ENCODE measurements around the gene CREB5.

CREB5 gene

DNA sequence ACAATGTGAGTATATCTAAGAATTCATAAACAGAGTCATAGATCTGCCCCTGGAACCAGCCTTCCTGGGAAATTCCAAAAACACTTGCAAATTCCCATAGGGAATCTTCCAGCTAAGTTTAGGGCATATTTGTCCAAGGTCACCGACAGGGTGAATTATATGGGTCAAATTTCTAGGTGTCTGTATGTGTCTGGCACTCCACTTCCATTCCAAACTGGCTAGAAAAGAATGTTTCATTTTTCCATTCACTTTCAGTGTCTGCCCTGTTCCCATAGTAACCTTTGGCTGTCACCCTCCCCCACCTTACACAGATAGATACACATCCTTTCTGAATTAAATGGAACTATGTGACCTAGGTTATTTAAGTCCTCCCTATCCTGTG lies 230.9 kb downstream of the CREB5 start:
- no peak overlapping the region for H3K9ac ChIP-seq (ENCODE audit: low read depth in 1 of 2, low read length in 2 of 2)
- no peaks in the 10 kb centered on the region for H3K36me3 ChIP-seq (ENCODE audit: control insufficient read depth in 1 of 2, insufficient read depth in 2 of 2, low read length in 2 of 2)
- H3K27ac ChIP-seq (ENCODE audit: low read depth, low read length) = no peak overlapping the region
- no peaks in the 10 kb centered on the region for H3K27me3 ChIP-seq (ENCODE audit: control insufficient read depth in 1 of 2, insufficient read depth in 2 of 2, low read length in 2 of 2)
- H3K4me1 ChIP-seq (ENCODE audit: control insufficient read depth in 1 of 2, insufficient read depth in 2 of 2, low read length in 2 of 2) = no peaks in the 10 kb centered on the region
- no peak overlapping the region for H3K4me3 ChIP-seq (ENCODE audit: low read depth in 1 of 2, low read length in 2 of 2)
- H3K9me3 ChIP-seq (ENCODE audit: control insufficient read depth in 1 of 2, low read length in 2 of 2) = no peaks in the 10 kb centered on the region

DNA sequence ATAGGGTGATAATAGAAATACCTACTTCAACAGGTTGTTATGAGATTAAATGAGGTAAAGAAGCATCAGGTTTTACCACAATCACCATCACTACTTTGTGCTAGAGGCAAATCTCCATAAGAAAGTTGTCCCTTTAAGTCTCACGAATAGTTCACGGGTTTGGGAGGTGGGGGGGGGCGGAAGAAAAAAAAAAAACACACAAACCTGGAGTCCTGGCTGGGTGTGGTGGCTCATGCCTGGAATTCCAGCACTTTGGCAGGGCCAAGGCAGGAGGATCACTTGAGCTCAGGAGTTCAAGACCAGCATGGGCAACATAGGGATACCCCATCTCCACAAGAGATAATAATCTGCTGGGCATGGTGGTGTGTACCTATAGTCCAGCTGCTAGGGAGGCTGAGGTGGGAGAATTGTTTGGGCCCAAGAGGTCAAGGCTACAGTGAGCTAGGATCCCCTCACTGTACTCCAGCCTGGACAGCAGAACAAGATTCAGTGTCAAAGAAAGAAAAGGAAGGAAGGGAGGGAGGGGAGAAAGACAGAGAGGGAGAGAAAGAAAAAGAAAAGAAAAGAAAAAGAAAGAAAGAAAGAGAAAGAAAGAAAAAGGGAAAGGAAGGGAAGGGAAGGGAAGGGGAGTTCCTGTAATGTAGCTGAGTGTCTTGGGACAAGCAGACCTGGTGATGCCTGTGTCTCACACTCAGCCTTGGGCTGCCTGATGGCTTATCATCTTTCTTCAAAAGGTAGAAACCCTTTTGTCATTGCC lies 231.4 kb downstream of the CREB5 start:
- Histone ChIP-seq H3K4me1 (ENCODE audit: control insufficient read depth in 1 of 2, insufficient read depth in 2 of 2, low read length in 2 of 2) (no peaks in the 10 kb centered on the region), H3K4me3 (ENCODE audit: low read depth in 1 of 2, low read length in 2 of 2) (no peak overlapping the region), H3K9ac (ENCODE audit: low read depth in 1 of 2, low read length in 2 of 2) (no peak overlapping the region), H3K9me3 (ENCODE audit: control insufficient read depth in 1 of 2, low read length in 2 of 2) (no peaks in the 10 kb centered on the region), H3K27ac (ENCODE audit: low read depth, low read length) (no peak overlapping the region), H3K36me3 (ENCODE audit: control insufficient read depth in 1 of 2, insufficient read depth in 2 of 2, low read length in 2 of 2) (no peaks in the 10 kb centered on the region), H3K27me3 (ENCODE audit: control insufficient read depth in 1 of 2, insufficient read depth in 2 of 2, low read length in 2 of 2) (no peaks in the 10 kb centered on the region)

DNA sequence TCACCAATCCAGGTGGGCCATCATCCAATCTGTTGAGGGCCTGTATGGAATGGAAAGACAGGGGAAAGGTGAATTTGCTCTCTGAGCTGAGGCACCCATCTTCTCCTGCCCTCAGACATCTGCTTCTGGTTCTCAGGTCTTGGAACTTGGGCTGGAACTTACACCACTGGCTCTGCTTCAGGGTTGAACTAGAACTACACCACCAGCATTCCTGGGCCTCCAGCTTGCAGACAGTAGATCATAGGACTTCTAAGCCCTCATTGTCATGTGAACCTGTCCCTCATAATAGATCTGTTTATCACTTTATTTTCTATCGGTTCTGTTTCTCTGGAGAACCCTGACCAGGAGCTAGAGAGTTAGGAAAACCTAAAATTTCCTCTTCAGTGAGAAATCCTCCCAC lies 233.5 kb downstream of the CREB5 start:
- H3K27me3 ChIP-seq (ENCODE audit: control insufficient read depth in 1 of 2, insufficient read depth in 2 of 2, low read length in 2 of 2) = no peaks in the 10 kb centered on the region
- H3K9ac ChIP-seq (ENCODE audit: low read depth in 1 of 2, low read length in 2 of 2) = no peak overlapping the region
- H3K4me3 ChIP-seq (ENCODE audit: low read depth in 1 of 2, low read length in 2 of 2) = no peak overlapping the region
- no peaks in the 10 kb centered on the region for H3K36me3 ChIP-seq (ENCODE audit: control insufficient read depth in 1 of 2, insufficient read depth in 2 of 2, low read length in 2 of 2)
- H3K9me3 ChIP-seq (ENCODE audit: control insufficient read depth in 1 of 2, low read length in 2 of 2) = no peaks in the 10 kb centered on the region
- H3K4me1 ChIP-seq (ENCODE audit: control insufficient read depth in 1 of 2, insufficient read depth in 2 of 2, low read length in 2 of 2) = no peaks in the 10 kb centered on the region
- no peak overlapping the region for H3K27ac ChIP-seq (ENCODE audit: low read depth, low read length)

DNA sequence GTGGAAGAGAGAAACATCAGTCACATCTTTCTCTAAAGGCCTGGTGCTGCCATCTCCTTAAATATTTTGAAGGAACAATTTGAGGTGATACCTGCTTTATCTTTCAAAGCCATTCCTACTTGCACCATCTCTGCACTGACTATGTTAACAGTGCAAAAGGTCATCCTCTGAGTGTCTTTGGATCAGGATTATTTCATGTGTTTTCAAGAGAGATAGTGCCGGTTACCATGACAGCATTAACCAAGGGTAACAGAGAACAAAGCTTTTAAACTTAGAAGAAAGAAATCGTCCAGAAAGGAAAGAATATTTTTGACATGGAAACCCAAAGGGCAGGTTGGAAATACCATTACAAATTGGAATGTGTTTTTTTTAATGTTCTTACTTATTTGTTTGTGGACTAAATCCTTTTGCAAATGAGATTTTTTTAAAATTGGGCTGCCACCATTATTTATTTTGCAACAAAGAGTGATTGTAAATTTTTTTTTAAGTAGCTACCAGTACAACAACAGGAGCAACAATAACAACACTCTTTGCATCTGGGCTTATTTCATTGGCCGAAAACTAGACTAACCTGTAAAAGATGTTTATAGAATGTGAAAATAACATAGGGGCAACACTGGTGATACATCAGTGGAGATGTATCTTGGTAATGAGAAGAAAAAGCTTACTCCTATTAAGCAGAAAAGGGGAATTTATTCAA lies 234.2 kb downstream of the CREB5 start:
- no peak overlapping the region for H3K27ac ChIP-seq (ENCODE audit: low read depth, low read length)
- H3K4me3 ChIP-seq (ENCODE audit: low read depth in 1 of 2, low read length in 2 of 2) = no peak overlapping the region
- H3K4me1 ChIP-seq (ENCODE audit: control insufficient read depth in 1 of 2, insufficient read depth in 2 of 2, low read length in 2 of 2) = no peaks in the 10 kb centered on the region
- H3K36me3 ChIP-seq (ENCODE audit: control insufficient read depth in 1 of 2, insufficient read depth in 2 of 2, low read length in 2 of 2) = no peaks in the 10 kb centered on the region
- H3K9me3 ChIP-seq (ENCODE audit: control insufficient read depth in 1 of 2, low read length in 2 of 2) = no peaks in the 10 kb centered on the region
- H3K9ac ChIP-seq (ENCODE audit: low read depth in 1 of 2, low read length in 2 of 2) = no peak overlapping the region
- no peaks in the 10 kb centered on the region for H3K27me3 ChIP-seq (ENCODE audit: control insufficient read depth in 1 of 2, insufficient read depth in 2 of 2, low read length in 2 of 2)

DNA sequence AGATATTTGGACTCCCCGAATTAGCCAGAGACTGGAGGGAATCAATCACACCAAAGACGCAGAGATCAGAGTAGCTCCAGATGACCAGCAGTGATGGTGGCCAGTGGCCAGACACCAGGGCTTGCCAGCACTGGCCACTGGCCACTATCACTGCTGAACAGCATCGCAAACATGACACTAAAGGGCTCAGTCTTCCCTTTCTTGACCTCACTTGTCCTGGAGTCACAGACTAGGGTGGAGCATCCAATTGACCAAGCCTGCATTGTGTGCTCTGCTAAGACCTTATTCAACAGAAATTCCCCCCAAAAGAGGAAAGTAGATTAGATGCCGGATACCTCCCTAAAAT lies 234.7 kb downstream of the CREB5 start:
- Histone ChIP-seq H3K4me3 (ENCODE audit: low read depth in 1 of 2, low read length in 2 of 2) (no peak overlapping the region), H3K27ac (ENCODE audit: low read depth, low read length) (no peak overlapping the region)

DNA sequence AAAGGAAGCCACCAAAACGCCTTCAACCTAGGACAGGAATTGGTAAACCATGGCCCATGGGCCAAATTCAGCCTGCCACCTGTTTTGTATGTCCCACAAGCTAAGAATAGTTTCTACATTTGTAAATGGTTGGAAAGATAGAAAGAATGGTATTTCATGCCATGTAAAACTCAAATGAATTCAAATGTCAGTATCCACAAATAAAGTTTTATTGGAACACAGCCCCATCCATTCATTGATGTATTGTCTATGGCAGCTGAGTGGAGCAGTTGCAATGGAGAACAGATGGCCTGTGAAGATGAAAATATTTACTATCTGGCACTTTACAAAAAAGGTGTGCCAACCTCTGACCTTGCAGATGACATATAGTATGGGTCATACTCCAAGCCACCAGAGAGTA lies 236.9 kb downstream of the CREB5 start:
- Histone ChIP-seq H3K27ac (ENCODE audit: low read depth, low read length) (no peak overlapping the region), H3K4me1 (ENCODE audit: control insufficient read depth in 1 of 2, insufficient read depth in 2 of 2, low read length in 2 of 2) (no peaks in the 10 kb centered on the region), H3K36me3 (ENCODE audit: control insufficient read depth in 1 of 2, insufficient read depth in 2 of 2, low read length in 2 of 2) (no peaks in the 10 kb centered on the region), H3K9me3 (ENCODE audit: control insufficient read depth in 1 of 2, low read length in 2 of 2) (no peaks in the 10 kb centered on the region), H3K9ac (ENCODE audit: low read depth in 1 of 2, low read length in 2 of 2) (no peak overlapping the region), H3K27me3 (ENCODE audit: control insufficient read depth in 1 of 2, insufficient read depth in 2 of 2, low read length in 2 of 2) (no peaks in the 10 kb centered on the region), H3K4me3 (ENCODE audit: low read depth in 1 of 2, low read length in 2 of 2) (no peak overlapping the region)

More for the DNA sequence above, 234.7 kb downstream of the CREB5 start:
- no peaks in the 10 kb centered on the region for H3K36me3 ChIP-seq (ENCODE audit: control insufficient read depth in 1 of 2, insufficient read depth in 2 of 2, low read length in 2 of 2)
- no peaks in the 10 kb centered on the region for H3K4me1 ChIP-seq (ENCODE audit: control insufficient read depth in 1 of 2, insufficient read depth in 2 of 2, low read length in 2 of 2)
- H3K9ac ChIP-seq (ENCODE audit: low read depth in 1 of 2, low read length in 2 of 2) = no peak overlapping the region
- no peaks in the 10 kb centered on the region for H3K27me3 ChIP-seq (ENCODE audit: control insufficient read depth in 1 of 2, insufficient read depth in 2 of 2, low read length in 2 of 2)
- no peaks in the 10 kb centered on the region for H3K9me3 ChIP-seq (ENCODE audit: control insufficient read depth in 1 of 2, low read length in 2 of 2)

DNA sequence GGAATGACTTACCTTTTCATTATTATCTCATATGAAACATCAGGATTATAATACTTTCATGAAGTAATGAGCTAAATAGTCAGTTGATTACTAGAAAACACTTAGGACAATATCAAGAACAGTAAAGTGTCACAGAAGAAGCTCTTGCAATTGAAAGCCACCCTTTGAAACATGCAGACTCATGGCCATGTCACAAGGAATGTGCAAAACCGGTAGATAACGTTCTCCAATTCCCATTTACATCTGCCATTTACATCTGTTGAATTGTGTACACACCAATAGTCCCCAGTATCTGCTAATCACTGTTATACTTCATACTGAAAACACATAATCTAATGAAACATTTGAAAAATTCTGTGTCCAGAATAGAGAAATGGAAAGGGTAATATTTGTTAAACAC lies 237.5 kb downstream of the CREB5 start:
- no peak overlapping the region for H3K4me3 ChIP-seq (ENCODE audit: low read depth in 1 of 2, low read length in 2 of 2)
- H3K9me3 ChIP-seq (ENCODE audit: control insufficient read depth in 1 of 2, low read length in 2 of 2) = no peaks in the 10 kb centered on the region
- H3K27ac ChIP-seq (ENCODE audit: low read depth, low read length) = no peak overlapping the region
- H3K27me3 ChIP-seq (ENCODE audit: control insufficient read depth in 1 of 2, insufficient read depth in 2 of 2, low read length in 2 of 2) = no peaks in the 10 kb centered on the region
- H3K9ac ChIP-seq (ENCODE audit: low read depth in 1 of 2, low read length in 2 of 2) = no peak overlapping the region
- no peaks in the 10 kb centered on the region for H3K36me3 ChIP-seq (ENCODE audit: control insufficient read depth in 1 of 2, insufficient read depth in 2 of 2, low read length in 2 of 2)
- H3K4me1 ChIP-seq (ENCODE audit: control insufficient read depth in 1 of 2, insufficient read depth in 2 of 2, low read length in 2 of 2) = no peaks in the 10 kb centered on the region

DNA sequence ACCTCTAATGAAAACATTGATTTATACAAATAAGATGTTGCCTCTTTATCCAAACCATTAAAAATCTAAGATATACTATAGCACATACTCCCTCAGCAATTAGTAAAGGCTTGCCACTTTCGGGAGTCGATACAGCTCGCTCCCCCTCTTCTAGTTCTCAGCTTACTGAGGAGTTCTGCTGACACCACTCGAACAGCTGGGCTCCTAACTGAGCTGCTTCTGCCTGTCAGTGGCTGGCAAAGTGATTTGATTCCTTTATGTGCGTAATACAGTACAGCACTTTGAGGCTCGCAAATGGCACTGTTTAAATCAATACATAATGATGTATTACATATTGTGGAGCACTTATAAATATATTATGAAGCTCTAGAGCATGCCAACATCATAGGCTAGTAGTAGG lies 241.8 kb downstream of the CREB5 start:
- no peaks in the 10 kb centered on the region for H3K36me3 ChIP-seq (ENCODE audit: control insufficient read depth in 1 of 2, insufficient read depth in 2 of 2, low read length in 2 of 2)
- no peak overlapping the region for H3K9ac ChIP-seq (ENCODE audit: low read depth in 1 of 2, low read length in 2 of 2)
- no peaks in the 10 kb centered on the region for H3K9me3 ChIP-seq (ENCODE audit: control insufficient read depth in 1 of 2, low read length in 2 of 2)
- H3K27me3 ChIP-seq (ENCODE audit: control insufficient read depth in 1 of 2, insufficient read depth in 2 of 2, low read length in 2 of 2) = no peaks in the 10 kb centered on the region
- H3K27ac ChIP-seq (ENCODE audit: low read depth, low read length) = no peak overlapping the region
- H3K4me1 ChIP-seq (ENCODE audit: control insufficient read depth in 1 of 2, insufficient read depth in 2 of 2, low read length in 2 of 2) = no peaks in the 10 kb centered on the region
- no peak overlapping the region for H3K4me3 ChIP-seq (ENCODE audit: low read depth in 1 of 2, low read length in 2 of 2)

DNA sequence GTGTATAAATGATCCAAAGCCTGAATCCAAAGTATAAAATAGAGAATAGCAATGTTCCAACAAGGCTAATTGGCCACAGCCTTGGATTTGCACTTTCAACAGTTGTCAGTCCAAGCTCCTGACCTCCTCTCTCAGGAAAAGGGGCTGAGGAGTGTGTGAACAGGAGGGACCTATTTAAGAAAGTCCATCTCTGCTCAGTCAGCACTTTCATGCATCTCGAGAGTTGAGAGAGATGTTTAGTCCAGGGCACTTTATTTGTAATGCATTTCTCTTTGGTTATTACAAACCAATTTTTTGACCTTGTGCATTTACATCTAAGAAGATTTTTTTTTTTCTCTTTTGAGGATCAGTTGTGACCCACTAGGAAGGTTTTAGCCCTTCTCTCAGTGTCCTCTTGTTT lies 244.2 kb downstream of the CREB5 start:
- Histone ChIP-seq H3K27me3 (ENCODE audit: control insufficient read depth in 1 of 2, insufficient read depth in 2 of 2, low read length in 2 of 2) (no peaks in the 10 kb centered on the region), H3K4me3 (ENCODE audit: low read depth in 1 of 2, low read length in 2 of 2) (no peak overlapping the region), H3K27ac (ENCODE audit: low read depth, low read length) (no peak overlapping the region), H3K9ac (ENCODE audit: low read depth in 1 of 2, low read length in 2 of 2) (no peak overlapping the region), H3K36me3 (ENCODE audit: control insufficient read depth in 1 of 2, insufficient read depth in 2 of 2, low read length in 2 of 2) (no peaks in the 10 kb centered on the region), H3K9me3 (ENCODE audit: control insufficient read depth in 1 of 2, low read length in 2 of 2) (peaks cover 3% of the 10 kb centered on the region in 2 donors), H3K4me1 (ENCODE audit: control insufficient read depth in 1 of 2, insufficient read depth in 2 of 2, low read length in 2 of 2) (no peaks in the 10 kb centered on the region)

DNA sequence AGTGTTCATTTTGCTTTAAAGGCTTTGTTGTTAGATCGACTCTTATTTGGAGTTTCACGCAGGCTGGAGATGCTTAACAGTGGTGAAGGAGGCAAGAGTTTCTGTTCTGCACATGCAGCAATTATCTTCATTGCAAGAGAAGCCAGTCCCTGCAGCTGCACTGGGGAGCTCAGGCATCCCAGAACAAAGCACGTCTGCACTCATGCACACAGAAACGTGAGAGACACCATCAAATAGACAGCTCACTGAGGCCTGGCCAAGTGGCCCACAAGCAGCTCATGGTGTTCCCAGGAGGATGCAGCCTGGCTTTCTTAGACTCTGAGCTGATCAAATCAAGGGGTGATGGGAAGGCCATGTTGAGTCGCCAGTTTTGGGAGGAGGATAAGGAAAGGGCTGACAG lies 246.1 kb downstream of the CREB5 start:
- Histone ChIP-seq H3K4me3 (ENCODE audit: low read depth in 1 of 2, low read length in 2 of 2) (no peak overlapping the region), H3K9ac (ENCODE audit: low read depth in 1 of 2, low read length in 2 of 2) (no peak overlapping the region), H3K4me1 (ENCODE audit: control insufficient read depth in 1 of 2, insufficient read depth in 2 of 2, low read length in 2 of 2) (no peaks in the 10 kb centered on the region), H3K36me3 (ENCODE audit: control insufficient read depth in 1 of 2, insufficient read depth in 2 of 2, low read length in 2 of 2) (no peaks in the 10 kb centered on the region), H3K27ac (ENCODE audit: low read depth, low read length) (no peak overlapping the region), H3K27me3 (ENCODE audit: control insufficient read depth in 1 of 2, insufficient read depth in 2 of 2, low read length in 2 of 2) (no peaks in the 10 kb centered on the region), H3K9me3 (ENCODE audit: control insufficient read depth in 1 of 2, low read length in 2 of 2) (peaks cover 3% of the 10 kb centered on the region in 2 donors)
